ENCODE measurements around the gene SLC45A2. TPM values are rescaled to one million over a fixed set of nuclear protein-coding genes. Genes with fewer than 3 reads are reported as not detected.

The SLC45A2 gene
- total RNA-seq, 1 experiment from 2014 or later, result not detected

DNA sequence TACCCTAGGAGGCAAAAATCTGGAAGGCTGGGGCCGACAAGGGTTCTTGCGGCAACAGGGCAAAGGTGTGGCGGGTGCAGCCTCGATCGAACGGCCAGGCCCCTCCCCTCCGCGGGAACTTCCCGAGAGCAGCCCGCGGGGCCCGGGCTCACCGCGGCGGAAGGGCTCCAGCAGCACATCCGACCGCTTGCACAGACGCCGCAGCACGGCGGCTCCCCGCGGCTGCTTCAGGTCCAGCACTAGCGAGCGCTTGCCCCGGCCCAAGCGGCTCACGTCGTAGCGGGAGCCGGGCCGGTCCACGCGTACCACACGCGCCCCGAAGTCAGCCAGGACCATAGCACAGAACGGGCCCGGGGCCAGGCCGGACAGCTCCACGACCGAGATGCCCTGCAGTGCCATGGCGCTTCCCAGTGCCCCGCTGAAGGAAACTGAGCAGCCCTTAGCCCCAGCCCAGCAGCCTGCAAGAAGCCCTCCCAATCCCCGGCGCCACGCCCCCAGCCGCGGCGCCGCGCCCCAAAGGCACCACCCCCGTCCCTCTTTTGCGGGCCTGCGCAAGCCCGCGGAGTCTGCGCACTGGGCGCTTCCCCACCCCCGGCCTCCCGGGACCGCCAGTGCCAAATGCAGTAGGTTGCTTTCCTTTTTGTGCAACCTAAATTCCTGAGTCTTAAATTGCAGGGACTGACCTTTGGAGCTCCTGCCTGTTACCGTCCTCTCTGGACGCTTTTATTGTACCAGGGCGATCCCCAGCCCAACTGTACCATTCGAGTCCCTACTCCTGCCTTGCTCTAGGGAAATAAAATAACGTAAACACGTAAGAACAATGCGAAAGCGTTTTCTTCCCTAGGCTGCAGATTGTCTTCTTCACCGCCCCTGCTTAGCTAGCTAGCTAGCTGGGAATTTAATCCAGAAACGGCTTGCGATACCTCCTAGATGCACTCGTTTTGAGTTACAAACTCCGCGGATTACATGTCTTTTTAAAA, 23.4 kb upstream of the SLC45A2 start, which contains the start of gene AMACR (continued):
- TF ChIP-seq, protein P1, sequence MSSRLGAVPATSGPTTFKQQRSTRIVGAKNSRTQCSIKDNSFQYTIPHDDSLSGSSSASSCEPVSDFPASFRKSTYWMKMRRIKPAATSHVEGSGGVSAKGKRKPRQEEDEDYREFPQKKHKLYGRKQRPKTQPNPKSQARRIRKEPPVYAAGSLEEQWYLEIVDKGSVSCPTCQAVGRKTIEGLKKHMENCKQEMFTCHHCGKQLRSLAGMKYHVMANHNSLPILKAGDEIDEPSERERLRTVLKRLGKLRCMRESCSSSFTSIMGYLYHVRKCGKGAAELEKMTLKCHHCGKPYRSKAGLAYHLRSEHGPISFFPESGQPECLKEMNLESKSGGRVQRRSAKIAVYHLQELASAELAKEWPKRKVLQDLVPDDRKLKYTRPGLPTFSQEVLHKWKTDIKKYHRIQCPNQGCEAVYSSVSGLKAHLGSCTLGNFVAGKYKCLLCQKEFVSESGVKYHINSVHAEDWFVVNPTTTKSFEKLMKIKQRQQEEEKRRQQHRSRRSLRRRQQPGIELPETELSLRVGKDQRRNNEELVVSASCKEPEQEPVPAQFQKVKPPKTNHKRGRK (CRISPR knock-in tag; IDR thresholded peaks at IDR 0.05; ENCODE audit: borderline replicate concordance), result no peak
- TF ChIP-seq ZNF416 (CRISPR knock-in tag; IDR thresholded peaks at IDR 0.05) (peak; percentile 79; the same call in 1 of the 2 replicates), NR3C1 (CRISPR knock-in tag; conservative IDR thresholded peaks at IDR 0.05; ENCODE audit: low read depth) (0 out of 2 replicates have a peak, but pooled peaks have one; percentile 43), SMAD4 (CRISPR knock-in tag; IDR thresholded peaks at IDR 0.05) (no peak), NR1H2 (CRISPR knock-in tag; IDR thresholded peaks at IDR 0.05) (no peak), ZNF317 (CRISPR knock-in tag; IDR thresholded peaks at IDR 0.05; ENCODE audit: borderline replicate concordance, low read depth) (no peak), TP53 (CRISPR knock-in tag; IDR thresholded peaks at IDR 0.05) (0 out of 2 replicates have a peak, but pooled peaks have one; percentile 45), TEAD1 (CRISPR knock-in tag; IDR thresholded peaks at IDR 0.05) (no peak), NFYB (CRISPR knock-in tag; conservative IDR thresholded peaks at IDR 0.05; ENCODE audit: low read depth) (no peak), NR2C2 (CRISPR knock-in tag; IDR thresholded peaks at IDR 0.05) (no peak)
- TF ChIP-seq, protein P2, sequence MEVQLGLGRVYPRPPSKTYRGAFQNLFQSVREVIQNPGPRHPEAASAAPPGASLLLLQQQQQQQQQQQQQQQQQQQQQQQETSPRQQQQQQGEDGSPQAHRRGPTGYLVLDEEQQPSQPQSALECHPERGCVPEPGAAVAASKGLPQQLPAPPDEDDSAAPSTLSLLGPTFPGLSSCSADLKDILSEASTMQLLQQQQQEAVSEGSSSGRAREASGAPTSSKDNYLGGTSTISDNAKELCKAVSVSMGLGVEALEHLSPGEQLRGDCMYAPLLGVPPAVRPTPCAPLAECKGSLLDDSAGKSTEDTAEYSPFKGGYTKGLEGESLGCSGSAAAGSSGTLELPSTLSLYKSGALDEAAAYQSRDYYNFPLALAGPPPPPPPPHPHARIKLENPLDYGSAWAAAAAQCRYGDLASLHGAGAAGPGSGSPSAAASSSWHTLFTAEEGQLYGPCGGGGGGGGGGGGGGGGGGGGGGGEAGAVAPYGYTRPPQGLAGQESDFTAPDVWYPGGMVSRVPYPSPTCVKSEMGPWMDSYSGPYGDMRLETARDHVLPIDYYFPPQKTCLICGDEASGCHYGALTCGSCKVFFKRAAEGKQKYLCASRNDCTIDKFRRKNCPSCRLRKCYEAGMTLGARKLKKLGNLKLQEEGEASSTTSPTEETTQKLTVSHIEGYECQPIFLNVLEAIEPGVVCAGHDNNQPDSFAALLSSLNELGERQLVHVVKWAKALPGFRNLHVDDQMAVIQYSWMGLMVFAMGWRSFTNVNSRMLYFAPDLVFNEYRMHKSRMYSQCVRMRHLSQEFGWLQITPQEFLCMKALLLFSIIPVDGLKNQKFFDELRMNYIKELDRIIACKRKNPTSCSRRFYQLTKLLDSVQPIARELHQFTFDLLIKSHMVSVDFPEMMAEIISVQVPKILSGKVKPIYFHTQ (CRISPR knock-in tag; IDR thresholded peaks at IDR 0.05), result no peak
- TF ChIP-seq, protein P3, sequence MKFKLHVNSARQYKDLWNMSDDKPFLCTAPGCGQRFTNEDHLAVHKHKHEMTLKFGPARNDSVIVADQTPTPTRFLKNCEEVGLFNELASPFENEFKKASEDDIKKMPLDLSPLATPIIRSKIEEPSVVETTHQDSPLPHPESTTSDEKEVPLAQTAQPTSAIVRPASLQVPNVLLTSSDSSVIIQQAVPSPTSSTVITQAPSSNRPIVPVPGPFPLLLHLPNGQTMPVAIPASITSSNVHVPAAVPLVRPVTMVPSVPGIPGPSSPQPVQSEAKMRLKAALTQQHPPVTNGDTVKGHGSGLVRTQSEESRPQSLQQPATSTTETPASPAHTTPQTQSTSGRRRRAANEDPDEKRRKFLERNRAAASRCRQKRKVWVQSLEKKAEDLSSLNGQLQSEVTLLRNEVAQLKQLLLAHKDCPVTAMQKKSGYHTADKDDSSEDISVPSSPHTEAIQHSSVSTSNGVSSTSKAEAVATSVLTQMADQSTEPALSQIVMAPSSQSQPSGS (CRISPR knock-in tag; IDR thresholded peaks at IDR 0.05; ENCODE audit: borderline replicate concordance, low read depth), result no peak
- TF ChIP-seq, protein P4, sequence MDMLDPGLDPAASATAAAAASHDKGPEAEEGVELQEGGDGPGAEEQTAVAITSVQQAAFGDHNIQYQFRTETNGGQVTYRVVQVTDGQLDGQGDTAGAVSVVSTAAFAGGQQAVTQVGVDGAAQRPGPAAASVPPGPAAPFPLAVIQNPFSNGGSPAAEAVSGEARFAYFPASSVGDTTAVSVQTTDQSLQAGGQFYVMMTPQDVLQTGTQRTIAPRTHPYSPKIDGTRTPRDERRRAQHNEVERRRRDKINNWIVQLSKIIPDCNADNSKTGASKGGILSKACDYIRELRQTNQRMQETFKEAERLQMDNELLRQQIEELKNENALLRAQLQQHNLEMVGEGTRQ (CRISPR knock-in tag; IDR thresholded peaks at IDR 0.05), result no peak
- TF ChIP-seq, protein P5, sequence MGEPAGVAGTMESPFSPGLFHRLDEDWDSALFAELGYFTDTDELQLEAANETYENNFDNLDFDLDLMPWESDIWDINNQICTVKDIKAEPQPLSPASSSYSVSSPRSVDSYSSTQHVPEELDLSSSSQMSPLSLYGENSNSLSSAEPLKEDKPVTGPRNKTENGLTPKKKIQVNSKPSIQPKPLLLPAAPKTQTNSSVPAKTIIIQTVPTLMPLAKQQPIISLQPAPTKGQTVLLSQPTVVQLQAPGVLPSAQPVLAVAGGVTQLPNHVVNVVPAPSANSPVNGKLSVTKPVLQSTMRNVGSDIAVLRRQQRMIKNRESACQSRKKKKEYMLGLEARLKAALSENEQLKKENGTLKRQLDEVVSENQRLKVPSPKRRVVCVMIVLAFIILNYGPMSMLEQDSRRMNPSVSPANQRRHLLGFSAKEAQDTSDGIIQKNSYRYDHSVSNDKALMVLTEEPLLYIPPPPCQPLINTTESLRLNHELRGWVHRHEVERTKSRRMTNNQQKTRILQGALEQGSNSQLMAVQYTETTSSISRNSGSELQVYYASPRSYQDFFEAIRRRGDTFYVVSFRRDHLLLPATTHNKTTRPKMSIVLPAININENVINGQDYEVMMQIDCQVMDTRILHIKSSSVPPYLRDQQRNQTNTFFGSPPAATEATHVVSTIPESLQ (CRISPR knock-in tag; IDR thresholded peaks at IDR 0.05), result no peak
- TF ChIP-seq, protein P6, sequence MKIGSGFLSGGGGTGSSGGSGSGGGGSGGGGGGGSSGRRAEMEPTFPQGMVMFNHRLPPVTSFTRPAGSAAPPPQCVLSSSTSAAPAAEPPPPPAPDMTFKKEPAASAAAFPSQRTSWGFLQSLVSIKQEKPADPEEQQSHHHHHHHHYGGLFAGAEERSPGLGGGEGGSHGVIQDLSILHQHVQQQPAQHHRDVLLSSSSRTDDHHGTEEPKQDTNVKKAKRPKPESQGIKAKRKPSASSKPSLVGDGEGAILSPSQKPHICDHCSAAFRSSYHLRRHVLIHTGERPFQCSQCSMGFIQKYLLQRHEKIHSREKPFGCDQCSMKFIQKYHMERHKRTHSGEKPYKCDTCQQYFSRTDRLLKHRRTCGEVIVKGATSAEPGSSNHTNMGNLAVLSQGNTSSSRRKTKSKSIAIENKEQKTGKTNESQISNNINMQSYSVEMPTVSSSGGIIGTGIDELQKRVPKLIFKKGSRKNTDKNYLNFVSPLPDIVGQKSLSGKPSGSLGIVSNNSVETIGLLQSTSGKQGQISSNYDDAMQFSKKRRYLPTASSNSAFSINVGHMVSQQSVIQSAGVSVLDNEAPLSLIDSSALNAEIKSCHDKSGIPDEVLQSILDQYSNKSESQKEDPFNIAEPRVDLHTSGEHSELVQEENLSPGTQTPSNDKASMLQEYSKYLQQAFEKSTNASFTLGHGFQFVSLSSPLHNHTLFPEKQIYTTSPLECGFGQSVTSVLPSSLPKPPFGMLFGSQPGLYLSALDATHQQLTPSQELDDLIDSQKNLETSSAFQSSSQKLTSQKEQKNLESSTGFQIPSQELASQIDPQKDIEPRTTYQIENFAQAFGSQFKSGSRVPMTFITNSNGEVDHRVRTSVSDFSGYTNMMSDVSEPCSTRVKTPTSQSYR (CRISPR knock-in tag; IDR thresholded peaks at IDR 0.05), result no peak
- TF ChIP-seq, protein P7, sequence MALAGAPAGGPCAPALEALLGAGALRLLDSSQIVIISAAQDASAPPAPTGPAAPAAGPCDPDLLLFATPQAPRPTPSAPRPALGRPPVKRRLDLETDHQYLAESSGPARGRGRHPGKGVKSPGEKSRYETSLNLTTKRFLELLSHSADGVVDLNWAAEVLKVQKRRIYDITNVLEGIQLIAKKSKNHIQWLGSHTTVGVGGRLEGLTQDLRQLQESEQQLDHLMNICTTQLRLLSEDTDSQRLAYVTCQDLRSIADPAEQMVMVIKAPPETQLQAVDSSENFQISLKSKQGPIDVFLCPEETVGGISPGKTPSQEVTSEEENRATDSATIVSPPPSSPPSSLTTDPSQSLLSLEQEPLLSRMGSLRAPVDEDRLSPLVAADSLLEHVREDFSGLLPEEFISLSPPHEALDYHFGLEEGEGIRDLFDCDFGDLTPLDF (CRISPR knock-in tag; IDR thresholded peaks at IDR 0.05), result peak; percentile 20
- TF ChIP-seq, protein P8, sequence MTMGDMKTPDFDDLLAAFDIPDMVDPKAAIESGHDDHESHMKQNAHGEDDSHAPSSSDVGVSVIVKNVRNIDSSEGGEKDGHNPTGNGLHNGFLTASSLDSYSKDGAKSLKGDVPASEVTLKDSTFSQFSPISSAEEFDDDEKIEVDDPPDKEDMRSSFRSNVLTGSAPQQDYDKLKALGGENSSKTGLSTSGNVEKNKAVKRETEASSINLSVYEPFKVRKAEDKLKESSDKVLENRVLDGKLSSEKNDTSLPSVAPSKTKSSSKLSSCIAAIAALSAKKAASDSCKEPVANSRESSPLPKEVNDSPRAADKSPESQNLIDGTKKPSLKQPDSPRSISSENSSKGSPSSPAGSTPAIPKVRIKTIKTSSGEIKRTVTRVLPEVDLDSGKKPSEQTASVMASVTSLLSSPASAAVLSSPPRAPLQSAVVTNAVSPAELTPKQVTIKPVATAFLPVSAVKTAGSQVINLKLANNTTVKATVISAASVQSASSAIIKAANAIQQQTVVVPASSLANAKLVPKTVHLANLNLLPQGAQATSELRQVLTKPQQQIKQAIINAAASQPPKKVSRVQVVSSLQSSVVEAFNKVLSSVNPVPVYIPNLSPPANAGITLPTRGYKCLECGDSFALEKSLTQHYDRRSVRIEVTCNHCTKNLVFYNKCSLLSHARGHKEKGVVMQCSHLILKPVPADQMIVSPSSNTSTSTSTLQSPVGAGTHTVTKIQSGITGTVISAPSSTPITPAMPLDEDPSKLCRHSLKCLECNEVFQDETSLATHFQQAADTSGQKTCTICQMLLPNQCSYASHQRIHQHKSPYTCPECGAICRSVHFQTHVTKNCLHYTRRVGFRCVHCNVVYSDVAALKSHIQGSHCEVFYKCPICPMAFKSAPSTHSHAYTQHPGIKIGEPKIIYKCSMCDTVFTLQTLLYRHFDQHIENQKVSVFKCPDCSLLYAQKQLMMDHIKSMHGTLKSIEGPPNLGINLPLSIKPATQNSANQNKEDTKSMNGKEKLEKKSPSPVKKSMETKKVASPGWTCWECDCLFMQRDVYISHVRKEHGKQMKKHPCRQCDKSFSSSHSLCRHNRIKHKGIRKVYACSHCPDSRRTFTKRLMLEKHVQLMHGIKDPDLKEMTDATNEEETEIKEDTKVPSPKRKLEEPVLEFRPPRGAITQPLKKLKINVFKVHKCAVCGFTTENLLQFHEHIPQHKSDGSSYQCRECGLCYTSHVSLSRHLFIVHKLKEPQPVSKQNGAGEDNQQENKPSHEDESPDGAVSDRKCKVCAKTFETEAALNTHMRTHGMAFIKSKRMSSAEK (CRISPR knock-in tag; IDR thresholded peaks at IDR 0.05; ENCODE audit: borderline replicate concordance), result no peak

All from WTC11 (cell line).